CD4-positive, alpha-beta memory T cell (primary cell): ENCODE results near the gene LRRN2. TPM values are rescaled to one million over a fixed set of nuclear protein-coding genes. Genes with fewer than 3 reads are reported as not detected.
"Not testable (repeated sequence)": the region's sequence is repeated elsewhere in the genome, so short reads cannot be mapped to it uniquely, and the experiment has no call there.

ENCODE experiments used
- CTCF ChIA-PET: fragments of 350-600 bp; sonication (Branson Sonifier 250); formaldehyde crosslinking; loops from one replicate; lab custom pipeline; 2021; ENCODE audit warnings: inconsistent platforms; ENCODE audit not compliant: partially characterized antibody; lab: Charles Lee
- POLR2A ChIA-PET: fragments of 350-600 bp; sonication (Branson Sonifier 250); formaldehyde crosslinking; loops from one replicate; lab custom pipeline; 2021; ENCODE audit not compliant: partially characterized antibody; lab: Charles Lee
- DNase-seq, 5 donors: peaks; one replicate each; pipeline versions ENCODE4 v3.0.0 to v3.0.0-alpha.2; 2020 to 2022; ENCODE audit warnings: mixed read lengths in 1 of 5
- H3K27ac ChIP-seq: one replicate; pipeline ENCODE4 v1.7.0; 2013; ENCODE audit warnings: low read depth, low read length
- H3K27me3 ChIP-seq: 2 replicates; pipeline ENCODE4 v1.7.0; 2013; ENCODE audit warnings: mild to moderate bottlenecking, low read length, moderate library complexity; ENCODE audit not compliant: insufficient read depth
- H3K36me3 ChIP-seq: 2 replicates; pipeline ENCODE4 v1.7.0; 2013; ENCODE audit warnings: mild to moderate bottlenecking, low read length, moderate library complexity; ENCODE audit not compliant: insufficient read depth
- H3K4me1 ChIP-seq: 2 replicates; pipeline ENCODE4 v1.7.0; 2013; ENCODE audit warnings: mild to moderate bottlenecking, low read length, moderate library complexity; ENCODE audit not compliant: insufficient read depth
- H3K4me3 ChIP-seq, 2 donors: one replicate each; pipeline ENCODE4 v1.7.0; 2013; ENCODE audit warnings: low read length in 2 of 2, mild to moderate bottlenecking in 1 of 2
- H3K9me3 ChIP-seq, 2 donors: one replicate each; pipeline ENCODE4 v1.7.0; 2013; ENCODE audit warnings: low read length in 2 of 2, control low read depth in 1 of 2; ENCODE audit not compliant: control insufficient read depth in 1 of 2
- H3K27ac Mint-ChIP-seq, 7 donors: one replicate each; pipeline ENCODE4 v1.8.0; 2020 to 2021; ENCODE audit warnings: mixed read lengths in 7 of 7, mild to moderate bottlenecking in 6 of 7, inconsistent platforms in 3 of 7, moderate library complexity in 3 of 7
- H3K27me3 Mint-ChIP-seq, 2 donors: one replicate each; pipeline ENCODE4 v1.8.0; 2020 to 2021; ENCODE audit warnings: mixed read lengths in 2 of 2
- H3K36me3 Mint-ChIP-seq, 2 donors: one replicate each; pipeline ENCODE4 v1.8.0; 2020 to 2021; ENCODE audit warnings: mixed read lengths in 2 of 2, inconsistent platforms in 1 of 2, mild to moderate bottlenecking in 1 of 2
- H3K4me1 Mint-ChIP-seq, 4 donors: one replicate each; pipeline ENCODE4 v1.8.0; 2020 to 2021; ENCODE audit warnings: mixed read lengths in 4 of 4, mild to moderate bottlenecking in 1 of 4
- H3K4me3 Mint-ChIP-seq, 8 donors: one replicate each; pipeline ENCODE4 v1.8.0; 2020 to 2021; ENCODE audit warnings: mixed read lengths in 8 of 8, mild to moderate bottlenecking in 7 of 8, moderate library complexity in 6 of 8, inconsistent platforms in 3 of 8
- H3K9me3 Mint-ChIP-seq, 8 donors: one replicate each; pipeline ENCODE4 v1.8.0; 2020 to 2021; ENCODE audit warnings: mixed read lengths in 8 of 8, mild to moderate bottlenecking in 5 of 8, inconsistent platforms in 3 of 8, moderate library complexity in 1 of 8
- intact Hi-C: fragments of 100-400 bp; cut with micrococcal nuclease; formaldehyde crosslinking; loops from one replicate; pipeline ENCODE4 v1.15.1; 2023
- polyA plus RNA-seq, 2 donors: library from polyadenylated mRNA; unstranded; fragments of 300-500 nt; fragmentation: Illumina TruSeq; gene quantifications; one replicate each; pipeline ENCODE4 v1.2.3, GENCODE V29; 2021
- total RNA-seq, 2 experiments: library from RNA; stranded (reverse); gene quantifications; one replicate each; pipeline ENCODE4 v1.2.3, GENCODE V29; 2021

The LRRN2 gene
- total and polyA plus RNA-seq, 4 experiments from 2014 or later, result not detected

- H3K9me3 ChIP-seq, H3K27ac ChIP-seq, H3K36me3 ChIP-seq, H3K9me3 Mint-ChIP-seq, H3K4me3 Mint-ChIP-seq, H3K27ac Mint-ChIP-seq, H3K27me3 ChIP-seq, POLR2A ChIA-PET, DNase-seq, H3K36me3 Mint-ChIP-seq, H3K4me3 ChIP-seq, H3K4me1 Mint-ChIP-seq, CTCF ChIA-PET, H3K4me1 ChIP-seq, intact Hi-C loops: not testable (repeated sequence)
- peaks cover 24 to 27% of the 10 kb centered on the region in 2 donors for H3K27me3 Mint-ChIP-seq
These were observed 5.8 kb upstream of the LRRN2 start for GRCh38 chr1:204691328-204691730.

GRCh38 chr1:204688776-204689175, 3.2 kb upstream of the LRRN2 start:
- Histone ChIP-seq H3K9me3 (no peaks in the 10 kb centered on the region), H3K27me3 (peaks cover 12% of the 10 kb centered on the region), H3K4me3 (no peak overlapping the region), H3K27ac (no peak overlapping the region), H3K36me3 (no peaks in the 10 kb centered on the region), H3K4me1 (no peaks in the 10 kb centered on the region)
- Mint-ChIP-seq H3K9me3 (peaks cover 0 to 1% (median 0%) of the 10 kb centered on the region in 8 donors), H3K36me3 (no peaks in the 10 kb centered on the region), H3K27me3 (peaks cover 33 to 34% of the 10 kb centered on the region in 2 donors), H3K27ac (no peak overlapping the region), H3K4me3 (no peak overlapping the region), H3K4me1 (peaks cover 0 to 13% (median 7%) of the 10 kb centered on the region in 4 donors)
- ChIA-PET CTCF (no interaction called here), POLR2A (no interaction called here)
- intact Hi-C loops, result no loop called here
- no peak for DNase-seq

- H3K9me3 Mint-ChIP-seq, result peaks cover 0 to 1% (median 0%) of the 10 kb centered on the region in 8 donors
- CTCF ChIA-PET, result interaction anchor here (1.5 kb wide), 1 partner anchor 104 kb away, joined by 4 read pairs; no protein-coding TSS in a partner anchor
These were observed 2.5 kb upstream of the LRRN2 start for GRCh38 chr1:204688007-204688406.

GRCh38 chr1:204684571-204685235, 835 bp downstream of the LRRN2 start:
- H3K27ac ChIP-seq, result no peak overlapping the region
- ChIA-PET CTCF (interaction anchor here (0.8 kb wide), 1 partner anchor 64 kb away, joined by 3 read pairs; no protein-coding TSS in a partner anchor), POLR2A (no interaction called here)
- H3K4me1 Mint-ChIP-seq, result peaks cover 0 to 13% (median 7%) of the 10 kb centered on the region in 4 donors
- H3K4me1 ChIP-seq, result no peaks in the 10 kb centered on the region
- no peak overlapping the region for H3K4me3 ChIP-seq
- DNase-seq, result no peak
- H3K9me3 Mint-ChIP-seq, result no peaks in the 10 kb centered on the region
- H3K27ac Mint-ChIP-seq, result no peak overlapping the region
- no peaks in the 10 kb centered on the region for H3K36me3 ChIP-seq
- intact Hi-C loops, result no loop called here
- H3K27me3 Mint-ChIP-seq, result peaks cover 36% of the 10 kb centered on the region in 2 donors
- H3K36me3 Mint-ChIP-seq, result no peaks in the 10 kb centered on the region
- H3K27me3 ChIP-seq, result peaks cover 12% of the 10 kb centered on the region
- H3K4me3 Mint-ChIP-seq, result peak overlapping the region in 6 of 8 donors; percentile 29 to 62 (median 40)
- no peaks in the 10 kb centered on the region for H3K9me3 ChIP-seq

More at GRCh38 chr1:204688007-204688406, 2.5 kb upstream of the LRRN2 start:
- peaks cover 12% of the 10 kb centered on the region for H3K27me3 ChIP-seq
- Mint-ChIP-seq H3K27ac (no peak overlapping the region), H3K27me3 (peaks cover 34% of the 10 kb centered on the region in 2 donors), H3K4me1 (peaks cover 0 to 13% (median 7%) of the 10 kb centered on the region in 4 donors), H3K4me3 (no peak overlapping the region), H3K36me3 (no peaks in the 10 kb centered on the region)
- H3K9me3 ChIP-seq, result no peaks in the 10 kb centered on the region
- H3K4me1 ChIP-seq, result no peaks in the 10 kb centered on the region
- POLR2A ChIA-PET, result no interaction called here
- DNase-seq, result no peak
- intact Hi-C loops, result no loop called here
- no peak overlapping the region for H3K4me3 ChIP-seq
- H3K36me3 ChIP-seq, result no peaks in the 10 kb centered on the region
- H3K27ac ChIP-seq, result no peak overlapping the region

GRCh38 chr1:204684206-204684570, 1.4 kb downstream of the LRRN2 start:
- no peaks in the 10 kb centered on the region for H3K36me3 ChIP-seq
- POLR2A ChIA-PET, result no interaction called here
- Mint-ChIP-seq H3K27me3 (peaks cover 32 to 33% of the 10 kb centered on the region in 2 donors), H3K27ac (no peak overlapping the region), H3K9me3 (no peaks in the 10 kb centered on the region), H3K4me1 (peaks cover 0 to 13% (median 7%) of the 10 kb centered on the region in 4 donors), H3K4me3 (peak overlapping the region in 1 of 8 donors; percentile 37), H3K36me3 (no peaks in the 10 kb centered on the region)
- H3K27ac ChIP-seq, result no peak overlapping the region
- no peaks in the 10 kb centered on the region for H3K4me1 ChIP-seq
- no peak for DNase-seq
- intact Hi-C loops, result no loop called here
- no peak overlapping the region for H3K4me3 ChIP-seq
- CTCF ChIA-PET, result interaction anchor here (0.8 kb wide), 1 partner anchor 65 kb away, joined by 3 read pairs; no protein-coding TSS in a partner anchor
- H3K27me3 ChIP-seq, result peaks cover 12% of the 10 kb centered on the region
- H3K9me3 ChIP-seq, result no peaks in the 10 kb centered on the region

GRCh38 chr1:204683284-204684205, 2.0 kb downstream of the LRRN2 start:
- Mint-ChIP-seq H3K9me3 (no peaks in the 10 kb centered on the region), H3K4me3 (peak overlapping the region in 1 of 8 donors; percentile 37), H3K27me3 (peaks cover 31 to 33% of the 10 kb centered on the region in 2 donors), H3K4me1 (peaks cover 0 to 13% (median 7%) of the 10 kb centered on the region in 4 donors), H3K27ac (no peak overlapping the region), H3K36me3 (no peaks in the 10 kb centered on the region)
- Histone ChIP-seq H3K9me3 (no peaks in the 10 kb centered on the region), H3K27me3 (peaks cover 12% of the 10 kb centered on the region), H3K36me3 (no peaks in the 10 kb centered on the region), H3K4me3 (no peak overlapping the region), H3K27ac (no peak overlapping the region), H3K4me1 (no peaks in the 10 kb centered on the region)
- ChIA-PET CTCF (interaction anchor here (0.8 kb wide), 1 partner anchor 66 kb away, joined by 3 read pairs; no protein-coding TSS in a partner anchor), POLR2A (no interaction called here)
- no peak for DNase-seq
- intact Hi-C loops, result no loop called here

GRCh38 chr1:204680461-204680860, 5.1 kb downstream of the LRRN2 start:
- Mint-ChIP-seq H3K27ac (no peak overlapping the region), H3K4me1 (peaks cover 0 to 7% (median 2%) of the 10 kb centered on the region in 4 donors), H3K4me3 (no peak overlapping the region), H3K36me3 (no peaks in the 10 kb centered on the region), H3K27me3 (peaks cover 9 to 15% of the 10 kb centered on the region in 2 donors), H3K9me3 (no peaks in the 10 kb centered on the region)
- H3K9me3 ChIP-seq, result no peaks in the 10 kb centered on the region
- no peak for DNase-seq
- H3K36me3 ChIP-seq, result no peaks in the 10 kb centered on the region
- intact Hi-C loops, result no loop called here
- H3K27me3 ChIP-seq, result no peaks in the 10 kb centered on the region
- POLR2A ChIA-PET, result no interaction called here
- no peak overlapping the region for H3K27ac ChIP-seq
- H3K4me3 ChIP-seq, result no peak overlapping the region
- CTCF ChIA-PET, result no interaction called here
- H3K4me1 ChIP-seq, result no peaks in the 10 kb centered on the region
